Measurements from ENCODE around the gene DYNC1H1.

GRCh38 chr14:101944451-101944850, 19.9 kb upstream of the DYNC1H1 start:
- TF ChIP-seq CTCF (IDR thresholded peaks at IDR 0.05) (no peak), POLR2AphosphoS5 (IDR thresholded peaks at IDR 0.05) (no peak), POLR2A (IDR thresholded peaks at IDR 0.05) (no peak), EP300 (IDR thresholded peaks at IDR 0.05) (no peak)
